Jurkat, Clone E6-1 (cell line): ENCODE measurements around the gene TWF2.

Experiments
- DNase-seq: peaks from one replicate; pipeline ENCODE4 v3.0.0-alpha.2; 2011; ENCODE audit warnings: low read depth, low spot score
- H3K4me3 ChIP-seq: 2 replicates; pipeline ENCODE4 v1.5.1; 2011; ENCODE audit warnings: mild to moderate bottlenecking, low read length, control low read depth, moderate library complexity

Gene TWF2

GRCh38 chr3:52193065-52193464 is 45.9 kb downstream of the TWF2 start:
- no peak overlapping the region for H3K4me3 ChIP-seq
- no peak for DNase-seq

GRCh38 chr3:52191663-52192062 is 47.3 kb downstream of the TWF2 start:
- no peak for DNase-seq
- no peak overlapping the region for H3K4me3 ChIP-seq

GRCh38 chr3:52190294-52191074 is 48.5 kb downstream of the TWF2 start:
- DNase-seq = no peak
- no peak overlapping the region for H3K4me3 ChIP-seq

- DNase-seq = no peak
- H3K4me3 ChIP-seq = no peak overlapping the region
Measured at GRCh38 chr3:52188556-52188955, 50.4 kb downstream of the TWF2 start.

GRCh38 chr3:52186729-52187128 is 52.2 kb downstream of the TWF2 start:
- H3K4me3 ChIP-seq = no peak overlapping the region
- DNase-seq = no peak

- H3K4me3 ChIP-seq = no peak overlapping the region
- no peak for DNase-seq
Measured at GRCh38 chr3:52185837-52186236, 53.1 kb downstream of the TWF2 start.

GRCh38 chr3:52185311-52185710 is 53.6 kb downstream of the TWF2 start:
- DNase-seq = no peak

GRCh38 chr3:52184690-52185089 is 54.3 kb downstream of the TWF2 start:
- no peak for DNase-seq
- no peak overlapping the region for H3K4me3 ChIP-seq

More at GRCh38 chr3:52185311-52185710, 53.6 kb downstream of the TWF2 start:
- no peak overlapping the region for H3K4me3 ChIP-seq

- no peak for DNase-seq
- H3K4me3 ChIP-seq = no peak overlapping the region
Measured at GRCh38 chr3:52183786-52184445, 55.0 kb downstream of the TWF2 start.

- DNase-seq = no peak
- no peak overlapping the region for H3K4me3 ChIP-seq
Measured at GRCh38 chr3:52182691-52183090, 56.3 kb downstream of the TWF2 start.

- DNase-seq = no peak
- no peak overlapping the region for H3K4me3 ChIP-seq
Measured at GRCh38 chr3:52182196-52182595, 56.8 kb downstream of the TWF2 start.

GRCh38 chr3:52181543-52181942 is 57.4 kb downstream of the TWF2 start:
- no peak for DNase-seq

More at GRCh38 chr3:52181543-52181942, 57.4 kb downstream of the TWF2 start:
- no peak overlapping the region for H3K4me3 ChIP-seq
